Activated T-helper 9 cell treated with anti-CD3 and anti-CD28 coated beads, Interleukin-2, amount 50 U/mL, for 16 hours (primary cell): ENCODE data around the gene GAPDH.
"Not testable (repeated sequence)": the region's sequence is repeated elsewhere in the genome, so short reads cannot be mapped to it uniquely, and the experiment has no call there.

Experiments used
- DNase-seq: peaks from one replicate; pipeline ENCODE4 v3.0.0-alpha.2; 2020; ENCODE audit warnings: low read depth

Gene GAPDH

DNA sequence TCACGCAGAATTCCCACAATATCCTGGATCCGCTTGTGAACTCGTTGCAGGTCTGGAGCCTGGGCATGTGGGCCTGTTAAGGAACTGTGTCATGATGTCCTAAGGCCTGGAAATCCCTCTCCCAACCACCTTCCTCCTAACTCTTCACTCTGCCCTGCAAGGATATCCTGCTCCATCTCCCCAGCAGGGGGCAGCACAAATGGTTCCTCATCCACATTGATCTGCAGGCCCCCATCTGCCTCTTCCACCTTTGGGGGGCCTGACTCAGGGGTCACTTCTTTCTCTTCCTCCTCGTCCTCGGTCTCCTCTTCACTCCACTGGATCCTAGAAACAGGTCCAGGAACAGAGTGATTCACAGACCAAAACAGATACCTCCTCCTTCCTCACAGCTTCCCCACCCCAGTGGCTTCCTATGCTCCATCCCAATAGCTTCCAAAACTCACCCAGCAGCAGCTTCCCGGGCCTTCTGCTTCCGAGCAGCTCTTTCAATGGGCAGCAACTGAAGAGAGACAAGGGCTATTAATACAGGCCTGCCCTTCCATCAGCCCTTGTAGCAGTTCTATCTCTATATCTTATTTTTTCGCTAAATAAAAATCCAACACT is 29.2 kb downstream of the GAPDH start:
- DNase-seq: peak; percentile 48

DNA sequence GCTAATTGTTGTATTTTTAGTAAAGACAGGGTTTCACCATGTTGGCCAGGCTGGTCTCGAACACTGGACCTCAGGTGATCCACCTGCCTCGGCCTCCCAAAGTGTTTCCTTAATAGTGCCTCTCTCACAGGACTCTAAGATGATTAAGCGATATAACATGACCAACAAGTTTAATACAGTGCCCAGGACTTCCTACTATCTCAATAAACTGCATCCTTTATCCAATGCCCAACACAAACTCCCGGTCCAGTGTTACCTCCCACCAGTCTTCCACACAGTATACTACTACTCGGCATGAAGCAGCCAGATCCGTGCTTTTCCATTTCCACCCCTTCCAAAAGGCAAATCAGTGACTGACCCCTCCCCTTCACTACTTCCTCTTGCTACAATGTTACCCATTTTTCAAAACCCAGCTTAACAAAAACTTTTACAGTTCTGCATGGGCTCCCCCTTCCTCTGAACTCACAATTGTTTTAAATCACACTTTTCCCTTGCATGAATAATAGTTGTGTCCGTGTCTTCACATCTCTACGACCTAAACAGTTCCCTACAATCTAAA is 32.9 kb downstream of the GAPDH start:
- DNase-seq: no peak

GRCh38 chr12:6569312-6569711 is 35.0 kb downstream of the GAPDH start:
- DNase-seq: no peak

DNA sequence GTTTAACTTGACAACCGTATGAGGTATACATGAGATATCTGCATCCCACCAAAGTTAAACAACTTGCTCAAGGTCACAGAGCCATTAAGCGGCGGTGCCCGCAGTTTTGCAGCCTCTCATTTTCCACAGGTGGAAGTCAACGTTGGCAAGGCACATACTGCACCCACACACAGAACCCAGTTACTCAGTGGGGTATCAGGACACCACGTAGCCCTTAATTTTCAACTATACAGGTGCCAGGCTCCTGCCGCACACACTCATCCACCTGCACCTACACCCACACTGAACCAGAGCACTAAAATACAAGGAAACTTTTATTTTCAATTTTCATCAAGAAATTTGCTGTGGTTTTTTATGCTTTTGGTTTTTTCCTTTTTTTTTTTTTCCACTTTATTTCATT is 35.5 kb downstream of the GAPDH start:
- DNase-seq: no peak

DNA sequence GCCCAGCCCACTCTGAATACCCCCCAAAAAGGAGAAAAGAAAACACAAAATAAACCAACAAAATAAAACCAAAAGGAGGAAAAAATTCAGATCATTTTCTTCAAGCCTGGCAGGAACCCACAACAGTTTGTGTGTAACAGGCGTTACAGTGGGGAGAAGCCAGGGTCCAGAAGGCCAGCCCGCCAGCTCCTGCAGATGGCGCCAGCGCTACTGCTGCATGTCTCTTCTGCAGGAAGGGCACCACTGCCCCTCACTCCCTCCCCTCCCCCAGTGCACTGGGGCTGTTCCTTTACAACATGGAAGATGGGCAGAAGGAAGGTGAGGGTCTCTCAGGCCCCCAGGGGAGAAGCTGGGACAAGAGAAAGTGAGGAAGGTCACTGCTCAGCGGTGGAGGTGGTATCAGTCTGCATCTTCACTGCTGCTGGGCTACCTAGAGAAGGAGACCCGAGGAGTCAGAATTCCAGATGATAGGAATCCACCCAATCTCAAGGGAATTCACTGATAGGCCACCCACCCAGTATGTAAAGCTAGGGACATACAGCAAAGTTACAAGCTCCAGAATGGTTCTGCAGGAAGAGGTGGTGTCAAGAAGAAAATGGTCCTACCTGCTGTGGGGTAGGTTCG is 36.1 kb downstream of the GAPDH start:
- DNase-seq: no peak

DNA sequence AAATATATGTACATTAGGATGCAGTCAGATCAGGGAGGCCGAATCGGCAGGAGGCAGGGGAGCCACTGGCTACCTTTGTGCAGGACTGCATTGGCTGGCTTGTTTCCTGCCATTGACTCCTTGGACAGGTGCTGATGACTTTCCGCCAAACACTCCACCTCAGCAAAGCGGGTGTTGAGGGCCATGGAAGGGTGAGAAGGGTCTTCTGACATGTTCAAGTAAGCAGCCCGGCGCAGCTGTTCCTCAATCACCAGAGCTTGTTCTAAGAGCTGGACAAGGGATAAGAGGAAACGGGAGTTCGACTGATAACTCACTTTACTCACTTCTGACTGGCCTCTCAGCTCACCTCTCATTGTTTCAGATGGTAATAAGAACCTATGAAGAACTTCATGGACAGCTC is 38.7 kb downstream of the GAPDH start:
- DNase-seq: no peak

DNA sequence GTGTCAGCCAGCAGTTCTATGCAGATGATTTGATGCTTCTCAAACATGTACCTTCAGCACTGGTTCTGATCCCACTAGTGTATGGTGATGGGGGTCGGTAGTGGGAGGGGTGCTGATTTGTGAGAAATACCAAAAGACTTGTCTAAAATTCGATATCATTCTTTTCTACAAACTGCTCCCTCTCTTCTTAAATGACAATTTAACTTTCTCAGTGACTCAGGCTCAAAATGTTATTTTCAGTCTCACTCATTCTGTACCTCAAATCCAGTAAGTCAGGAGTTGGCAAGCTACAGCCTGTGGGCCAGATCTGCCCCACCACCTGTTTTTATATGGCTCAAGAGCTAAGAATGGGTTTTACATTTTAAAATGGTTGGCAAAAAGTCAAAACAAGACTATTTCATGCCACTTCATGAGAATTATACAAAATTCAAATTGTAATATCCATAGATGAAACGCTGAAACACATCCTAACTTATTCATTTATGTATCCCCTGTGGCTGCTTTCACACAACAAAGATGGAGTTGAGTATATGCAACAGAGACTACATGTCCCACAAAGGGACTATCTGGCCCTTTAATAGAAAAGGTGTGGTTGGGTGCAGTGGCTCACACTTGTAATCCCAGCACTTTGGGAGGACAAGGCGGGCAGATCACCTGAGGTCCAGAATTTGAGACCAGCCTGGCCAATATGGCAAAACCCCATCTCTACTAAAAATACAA is 40.4 kb downstream of the GAPDH start:
- DNase-seq: no peak

GRCh38 chr12:6575648-6576047 is 41.3 kb downstream of the GAPDH start:
- no peak for DNase-seq

DNA sequence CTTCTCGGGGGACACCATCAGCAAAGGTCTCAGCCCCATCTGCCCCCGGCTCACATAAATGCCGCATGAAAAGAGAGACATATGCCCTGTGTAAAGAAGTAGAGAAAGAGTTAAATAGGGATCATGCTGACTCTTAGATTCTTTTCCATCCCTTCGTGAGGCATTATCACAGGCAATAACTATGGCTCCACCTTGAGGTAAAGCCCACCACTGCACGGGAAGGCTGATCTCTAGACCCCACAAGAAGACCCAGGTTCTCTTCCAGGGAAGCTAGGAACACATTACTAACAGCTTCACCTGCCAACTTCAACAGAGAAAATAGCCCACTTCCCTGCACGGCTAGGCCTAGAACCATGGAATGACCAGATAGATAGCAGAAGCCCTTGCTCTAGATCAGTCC is 47.9 kb downstream of the GAPDH start:
- DNase-seq: no peak

DNA sequence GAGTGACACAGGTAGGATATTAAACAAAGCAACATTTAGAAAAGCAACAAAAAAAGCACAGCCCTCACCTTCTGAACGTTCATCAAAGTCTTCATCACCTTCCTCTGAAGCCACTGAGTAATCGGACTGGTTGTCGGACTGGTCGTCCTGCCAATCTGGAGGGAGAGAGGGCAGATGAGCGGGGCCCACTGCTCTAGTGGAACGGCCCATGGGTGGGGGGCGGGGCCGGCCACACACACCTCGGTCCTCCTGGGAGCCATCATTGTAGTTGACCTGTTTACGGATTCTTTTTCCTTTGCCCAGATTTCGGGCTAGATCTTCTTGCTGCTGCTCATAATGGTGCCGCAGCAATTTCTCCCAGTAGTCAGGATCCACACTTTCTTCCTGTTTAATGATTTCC is 48.6 kb downstream of the GAPDH start:
- DNase-seq: no peak

GRCh38 chr12:6584293-6584692 is 50.0 kb downstream of the GAPDH start:
- no peak for DNase-seq

GRCh38 chr12:6586569-6586968 is 52.3 kb downstream of the GAPDH start:
- not testable (repeated sequence) for DNase-seq
